Measurements from ENCODE around the gene PCSK4. TPM values are rescaled to one million over a fixed set of nuclear protein-coding genes. Genes with fewer than 3 reads are reported as not detected.

Gene PCSK4
- total RNA-seq, 1 experiment from 2014 or later = 9.9 TPM

DNA sequence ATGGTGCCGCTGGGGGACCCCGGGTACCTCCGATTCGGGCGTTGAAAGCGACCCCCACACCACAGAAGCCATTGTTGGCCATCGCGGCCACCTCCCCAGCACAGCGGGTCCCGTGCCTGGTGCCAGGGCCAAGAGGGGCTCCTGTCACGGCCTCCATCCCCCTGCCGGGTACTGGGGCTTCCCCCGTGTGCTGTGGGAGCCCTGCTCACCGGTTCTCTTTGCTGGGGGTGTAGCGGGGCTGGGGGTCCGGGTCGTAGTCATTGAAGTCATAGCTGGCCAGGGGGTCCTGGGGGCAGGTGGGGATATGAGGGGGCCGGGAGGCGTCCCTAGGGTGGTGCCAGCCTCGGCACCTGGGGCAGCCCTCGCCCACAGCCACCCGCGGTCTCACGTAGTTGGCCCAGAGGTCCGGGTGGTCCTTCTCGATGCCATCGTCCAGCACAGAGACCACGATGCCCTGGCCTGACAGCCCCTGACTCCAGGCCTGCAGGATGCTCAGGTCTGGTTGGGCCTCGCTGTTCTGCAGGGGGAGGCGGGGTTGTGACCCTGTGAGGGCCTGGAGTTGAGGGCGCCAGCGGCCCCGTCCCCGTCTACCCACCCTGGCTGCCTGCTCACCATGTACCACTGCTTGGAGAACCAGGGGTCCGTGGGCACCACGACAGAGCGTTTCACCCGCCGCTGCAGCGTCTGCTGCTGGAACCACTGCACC is 2.4 kb downstream of the PCSK4 start:
- CTCF ChIA-PET = no interaction called here
- no peak for TF ChIP-seq POLR2AphosphoS5 (IDR thresholded peaks at IDR 0.05; ENCODE audit: low read depth, low read length)
- TF ChIP-seq, protein P1, sequence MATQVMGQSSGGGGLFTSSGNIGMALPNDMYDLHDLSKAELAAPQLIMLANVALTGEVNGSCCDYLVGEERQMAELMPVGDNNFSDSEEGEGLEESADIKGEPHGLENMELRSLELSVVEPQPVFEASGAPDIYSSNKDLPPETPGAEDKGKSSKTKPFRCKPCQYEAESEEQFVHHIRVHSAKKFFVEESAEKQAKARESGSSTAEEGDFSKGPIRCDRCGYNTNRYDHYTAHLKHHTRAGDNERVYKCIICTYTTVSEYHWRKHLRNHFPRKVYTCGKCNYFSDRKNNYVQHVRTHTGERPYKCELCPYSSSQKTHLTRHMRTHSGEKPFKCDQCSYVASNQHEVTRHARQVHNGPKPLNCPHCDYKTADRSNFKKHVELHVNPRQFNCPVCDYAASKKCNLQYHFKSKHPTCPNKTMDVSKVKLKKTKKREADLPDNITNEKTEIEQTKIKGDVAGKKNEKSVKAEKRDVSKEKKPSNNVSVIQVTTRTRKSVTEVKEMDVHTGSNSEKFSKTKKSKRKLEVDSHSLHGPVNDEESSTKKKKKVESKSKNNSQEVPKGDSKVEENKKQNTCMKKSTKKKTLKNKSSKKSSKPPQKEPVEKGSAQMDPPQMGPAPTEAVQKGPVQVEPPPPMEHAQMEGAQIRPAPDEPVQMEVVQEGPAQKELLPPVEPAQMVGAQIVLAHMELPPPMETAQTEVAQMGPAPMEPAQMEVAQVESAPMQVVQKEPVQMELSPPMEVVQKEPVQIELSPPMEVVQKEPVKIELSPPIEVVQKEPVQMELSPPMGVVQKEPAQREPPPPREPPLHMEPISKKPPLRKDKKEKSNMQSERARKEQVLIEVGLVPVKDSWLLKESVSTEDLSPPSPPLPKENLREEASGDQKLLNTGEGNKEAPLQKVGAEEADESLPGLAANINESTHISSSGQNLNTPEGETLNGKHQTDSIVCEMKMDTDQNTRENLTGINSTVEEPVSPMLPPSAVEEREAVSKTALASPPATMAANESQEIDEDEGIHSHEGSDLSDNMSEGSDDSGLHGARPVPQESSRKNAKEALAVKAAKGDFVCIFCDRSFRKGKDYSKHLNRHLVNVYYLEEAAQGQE (IDR thresholded peaks at IDR 0.05; ENCODE audit: insufficient read depth in 1 of 2, low read depth in 2 of 2, low read length in 1 of 2) = no peak
- no peak for TF ChIP-seq TCF7L2 (IDR thresholded peaks at IDR 0.05; ENCODE audit: low read depth, low read length)
- no peak for TF ChIP-seq SIN3A (IDR thresholded peaks at IDR 0.05; ENCODE audit: borderline replicate concordance, insufficient read depth, low read depth, low read length)
- TF ChIP-seq CTCF (IDR thresholded peaks at IDR 0.05) = no peak
- Histone ChIP-seq H3K4me3 (ENCODE audit: low read depth in 2 of 2, low read length in 2 of 2) (no peak overlapping the region), H3K27me3 (ENCODE audit: control insufficient read depth, insufficient read depth, low read length) (no peaks in the 10 kb centered on the region), H3K36me3 (ENCODE audit: control insufficient read depth, insufficient read depth, low read length) (no peaks in the 10 kb centered on the region; the same call in 1 of the 2 replicates), H3K9me3 (ENCODE audit: control insufficient read depth, insufficient read depth, low read depth, low read length) (no peaks in the 10 kb centered on the region), H3K27ac (ENCODE audit: low read length) (no peak overlapping the region), H3K4me1 (ENCODE audit: control insufficient read depth, insufficient read depth, low read length) (no peaks in the 10 kb centered on the region; the same call in 1 of the 2 replicates)
- ATAC-seq (no peak), DNase-seq (ENCODE audit: low read depth, low spot score) (no peak)
- intact Hi-C loops (cut with micrococcal nuclease; ENCODE audit: unreplicated experiment) = no loop called here
- no TSS peak for BruUV-seq (replicated peaks)
- POLR2A ChIA-PET = no interaction called here
- in situ Hi-C loops (cut with HindIII; ENCODE audit: low pct_unique_long_range_greater_than_20kb, low sequenced_read_pairs) = no loop called here

DNA sequence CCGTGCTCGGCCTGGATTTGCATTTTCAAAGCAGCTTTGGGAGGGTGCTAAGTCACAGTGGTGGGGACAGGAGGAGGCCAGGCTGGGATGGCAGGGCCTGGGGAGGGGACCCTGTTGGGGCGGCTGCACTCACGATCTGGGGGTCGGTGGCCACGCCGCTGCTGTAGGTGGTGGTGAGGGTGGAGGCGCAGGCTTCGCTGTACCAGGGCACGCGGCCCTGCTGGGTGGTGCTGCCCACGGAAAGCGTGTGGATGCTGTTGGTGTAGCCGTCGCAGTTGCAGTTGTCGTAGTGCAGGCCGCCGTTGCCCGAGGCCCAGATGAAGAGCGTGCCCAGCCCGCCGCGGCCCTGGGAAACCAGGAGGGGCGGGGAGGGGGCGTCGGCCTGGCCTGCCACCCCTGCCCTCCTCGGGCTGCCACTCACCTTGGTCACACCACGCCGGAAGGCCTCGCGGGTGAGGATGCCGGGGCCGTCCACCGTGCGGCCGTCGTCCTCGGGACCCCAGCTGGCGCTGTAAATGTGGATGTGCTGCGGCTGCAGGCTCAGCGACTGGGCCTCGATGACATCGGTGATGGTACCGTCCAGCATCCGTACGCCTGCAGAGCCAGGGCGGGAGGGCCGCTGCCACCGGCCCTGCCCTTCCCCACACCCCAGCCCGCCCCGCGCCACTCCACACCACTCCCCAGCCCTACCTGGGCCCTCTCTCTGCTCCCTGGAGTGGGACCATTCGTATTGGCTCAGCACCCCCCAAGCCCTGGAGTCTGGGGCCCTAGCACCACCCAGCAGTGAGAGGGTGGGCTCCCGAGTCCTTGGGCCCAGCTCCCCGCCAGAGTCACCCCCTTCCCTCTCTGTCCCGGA is 3.2 kb downstream of the PCSK4 start:
- ATAC-seq (no peak), DNase-seq (ENCODE audit: low read depth, low spot score) (no peak)
- no peaks in the 10 kb centered on the region; the same call in 1 of the 2 replicates for H3K36me3 ChIP-seq (ENCODE audit: control insufficient read depth, insufficient read depth, low read length)
- BruUV-seq (replicated peaks) = no TSS peak
- ChIA-PET CTCF (no interaction called here), POLR2A (no interaction called here)
- H3K4me1 ChIP-seq (ENCODE audit: control insufficient read depth, insufficient read depth, low read length) = no peaks in the 10 kb centered on the region
- no peaks in the 10 kb centered on the region for H3K9me3 ChIP-seq (ENCODE audit: control insufficient read depth, insufficient read depth, low read depth, low read length)
- H3K27ac ChIP-seq (ENCODE audit: low read length) = no peak overlapping the region
- in situ Hi-C loops (cut with HindIII; ENCODE audit: low pct_unique_long_range_greater_than_20kb, low sequenced_read_pairs) = no loop called here
- TF ChIP-seq POLR2AphosphoS5 (IDR thresholded peaks at IDR 0.05; ENCODE audit: low read depth, low read length) (no peak), TCF7L2 (IDR thresholded peaks at IDR 0.05; ENCODE audit: low read depth, low read length) (no peak)
- no peak overlapping the region for H3K4me3 ChIP-seq (ENCODE audit: low read depth in 2 of 2, low read length in 2 of 2)
- intact Hi-C loops (cut with micrococcal nuclease; ENCODE audit: unreplicated experiment) = no loop called here
- no peaks in the 10 kb centered on the region for H3K27me3 ChIP-seq (ENCODE audit: control insufficient read depth, insufficient read depth, low read length)

Measured in Panc1 (cell line).